ENCODE data around the gene PMM2.

- TF ChIP-seq, protein P1, sequence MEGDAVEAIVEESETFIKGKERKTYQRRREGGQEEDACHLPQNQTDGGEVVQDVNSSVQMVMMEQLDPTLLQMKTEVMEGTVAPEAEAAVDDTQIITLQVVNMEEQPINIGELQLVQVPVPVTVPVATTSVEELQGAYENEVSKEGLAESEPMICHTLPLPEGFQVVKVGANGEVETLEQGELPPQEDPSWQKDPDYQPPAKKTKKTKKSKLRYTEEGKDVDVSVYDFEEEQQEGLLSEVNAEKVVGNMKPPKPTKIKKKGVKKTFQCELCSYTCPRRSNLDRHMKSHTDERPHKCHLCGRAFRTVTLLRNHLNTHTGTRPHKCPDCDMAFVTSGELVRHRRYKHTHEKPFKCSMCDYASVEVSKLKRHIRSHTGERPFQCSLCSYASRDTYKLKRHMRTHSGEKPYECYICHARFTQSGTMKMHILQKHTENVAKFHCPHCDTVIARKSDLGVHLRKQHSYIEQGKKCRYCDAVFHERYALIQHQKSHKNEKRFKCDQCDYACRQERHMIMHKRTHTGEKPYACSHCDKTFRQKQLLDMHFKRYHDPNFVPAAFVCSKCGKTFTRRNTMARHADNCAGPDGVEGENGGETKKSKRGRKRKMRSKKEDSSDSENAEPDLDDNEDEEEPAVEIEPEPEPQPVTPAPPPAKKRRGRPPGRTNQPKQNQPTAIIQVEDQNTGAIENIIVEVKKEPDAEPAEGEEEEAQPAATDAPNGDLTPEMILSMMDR (IDR thresholded peaks at IDR 0.05): no peak
- no peak for TF ChIP-seq POLR2AphosphoS5 (IDR thresholded peaks at IDR 0.05)
These were observed 19.5 kb downstream of the PMM2 start for GRCh38 chr16:8816967-8817655.

All from gastroesophageal sphincter (tissue), 3 donors.